GM21390 (cell line): ENCODE results near the gene C1GALT1.
"Not testable (repeated sequence)": the region's sequence is repeated elsewhere in the genome, so short reads cannot be mapped to it uniquely, and the experiment has no call there.

Source experiments
- ATAC-seq: cut with Tn5 transposase; IDR thresholded peaks from one replicate; pipeline ENCODE4 v1.9.1; 2021; ENCODE audit not compliant: unreplicated experiment

C1GALT1 gene

GRCh38 chr7:7166318-7166717 lies 16.0 kb upstream of the C1GALT1 start:
- ATAC-seq: no peak

- ATAC-seq: no peak
Observed at GRCh38 chr7:7169296-7169695, 13.0 kb upstream of the C1GALT1 start.

- no peak for ATAC-seq
Observed at GRCh38 chr7:7173956-7174632, 8.2 kb upstream of the C1GALT1 start.

- no peak for ATAC-seq
Observed at GRCh38 chr7:7175075-7175695, 7.2 kb upstream of the C1GALT1 start.

GRCh38 chr7:7176406-7177043 lies 5.8 kb upstream of the C1GALT1 start:
- no peak for ATAC-seq

GRCh38 chr7:7177044-7177517 lies 5.3 kb upstream of the C1GALT1 start:
- ATAC-seq: no peak

GRCh38 chr7:7178081-7178480 lies 4.3 kb upstream of the C1GALT1 start:
- no peak for ATAC-seq

GRCh38 chr7:7178906-7179305 lies 3.4 kb upstream of the C1GALT1 start:
- no peak for ATAC-seq

GRCh38 chr7:7180725-7181449 lies 1.5 kb upstream of the C1GALT1 start:
- no peak for ATAC-seq

GRCh38 chr7:7181519-7182155 lies 707 bp upstream of the C1GALT1 start:
- peak; percentile 41 for ATAC-seq

GRCh38 chr7:7183061-7183837 lies 905 bp downstream of the C1GALT1 start:
- peak; percentile 23 for ATAC-seq

GRCh38 chr7:7183838-7184463 lies 1.6 kb downstream of the C1GALT1 start:
- ATAC-seq: no peak

GRCh38 chr7:7185371-7185989 lies 3.1 kb downstream of the C1GALT1 start:
- no peak for ATAC-seq

GRCh38 chr7:7188091-7188490 lies 5.7 kb downstream of the C1GALT1 start:
- ATAC-seq: no peak

- ATAC-seq: no peak
Observed at GRCh38 chr7:7188742-7189141, 6.4 kb downstream of the C1GALT1 start.

GRCh38 chr7:7190142-7190541 lies 7.8 kb downstream of the C1GALT1 start:
- ATAC-seq: no peak

GRCh38 chr7:7191137-7191536 lies 8.8 kb downstream of the C1GALT1 start:
- ATAC-seq: no peak

GRCh38 chr7:7192798-7193788 lies 10.7 kb downstream of the C1GALT1 start:
- not testable (repeated sequence) for ATAC-seq
